HEK293 (cell line): Measurements from ENCODE around the gene RAB22A.

Experiments
- KLF16 ChIP-seq: fragments of 450-650 bp; formaldehyde crosslinking; IDR thresholded peaks from 2 replicates; pipeline ENCODE4 v1.5.1; 2017; ENCODE audit warnings: missing biosample characterization, missing genetic modification characterization
- ZBTB7A ChIP-seq: fragments of 450-650 bp; formaldehyde crosslinking; IDR thresholded peaks from 2 replicates; pipeline ENCODE4 v1.5.1; 2016; ENCODE audit warnings: low read depth, missing biosample characterization, missing genetic modification characterization
- ZFP69B ChIP-seq: fragments of 450-650 bp; formaldehyde crosslinking; IDR thresholded peaks from 2 replicates; pipeline ENCODE4 v1.5.1; 2016; ENCODE audit warnings: missing biosample characterization, missing genetic modification characterization
- ZNF121 ChIP-seq: fragments of 450-650 bp; formaldehyde crosslinking; IDR thresholded peaks from 2 replicates; pipeline ENCODE4 v1.5.1; 2016; ENCODE audit warnings: missing biosample characterization, missing genetic modification characterization
- ZNF274 ChIP-seq, 2 experiments: fragments of 200-500 bp in 1 of 2; fragments of 450-650 bp in 1 of 2; sonication (Bioruptor generic) in 1 of 2; formaldehyde crosslinking in 1 of 2; IDR thresholded peaks; 2 replicates each; pipeline versions ENCODE4 v1.5.1 to v1.6.1; 2014 to 2016; ENCODE audit warnings: borderline replicate concordance in 1 of 2, inconsistent platforms in 1 of 2, low read length in 1 of 2, missing biosample characterization in 1 of 2, missing genetic modification characterization in 1 of 2
- ZNF510 ChIP-seq: fragments of 450-650 bp; formaldehyde crosslinking; IDR thresholded peaks from 2 replicates; pipeline ENCODE4 v1.5.1; 2018; ENCODE audit warnings: mild to moderate bottlenecking, missing genetic modification characterization, missing biosample characterization; ENCODE audit not compliant: insufficient replicate concordance
- ZNF777 ChIP-seq: fragments of 450-650 bp; formaldehyde crosslinking; IDR thresholded peaks from 2 replicates; pipeline ENCODE4 v1.5.1; 2017; ENCODE audit warnings: missing biosample characterization, missing genetic modification characterization, borderline replicate concordance
- TF ChIP-seq, protein P1 (sequence below): fragments of 450-650 bp; formaldehyde crosslinking; IDR thresholded peaks from 2 replicates; pipeline ENCODE4 v1.5.1; 2016; ENCODE audit warnings: missing biosample characterization, missing genetic modification characterization
- TF ChIP-seq, protein P2 (sequence below): IDR thresholded peaks from 2 replicates; pipeline ENCODE4 v1.6.1; 2011; ENCODE audit warnings: mild to moderate bottlenecking, low read depth, low read length, borderline replicate concordance
- TF ChIP-seq, protein P3 (sequence below): fragments of 450-650 bp; formaldehyde crosslinking; optimal IDR thresholded peaks from 2 replicates; pipeline ENCODE3; 2016; ENCODE audit warnings: missing biosample characterization, mild to moderate bottlenecking, missing genetic modification characterization
- TF ChIP-seq, protein P4 (sequence below): fragments of 450-650 bp; formaldehyde crosslinking; IDR thresholded peaks from 2 replicates; pipeline ENCODE4 v1.5.1; 2016; ENCODE audit warnings: missing biosample characterization, missing genetic modification characterization
- TF ChIP-seq, protein P5 (sequence below): fragments of 450-650 bp; formaldehyde crosslinking; IDR thresholded peaks from 2 replicates; pipeline ENCODE4 v1.5.1; 2016; ENCODE audit warnings: missing biosample characterization, missing genetic modification characterization

DNA sequence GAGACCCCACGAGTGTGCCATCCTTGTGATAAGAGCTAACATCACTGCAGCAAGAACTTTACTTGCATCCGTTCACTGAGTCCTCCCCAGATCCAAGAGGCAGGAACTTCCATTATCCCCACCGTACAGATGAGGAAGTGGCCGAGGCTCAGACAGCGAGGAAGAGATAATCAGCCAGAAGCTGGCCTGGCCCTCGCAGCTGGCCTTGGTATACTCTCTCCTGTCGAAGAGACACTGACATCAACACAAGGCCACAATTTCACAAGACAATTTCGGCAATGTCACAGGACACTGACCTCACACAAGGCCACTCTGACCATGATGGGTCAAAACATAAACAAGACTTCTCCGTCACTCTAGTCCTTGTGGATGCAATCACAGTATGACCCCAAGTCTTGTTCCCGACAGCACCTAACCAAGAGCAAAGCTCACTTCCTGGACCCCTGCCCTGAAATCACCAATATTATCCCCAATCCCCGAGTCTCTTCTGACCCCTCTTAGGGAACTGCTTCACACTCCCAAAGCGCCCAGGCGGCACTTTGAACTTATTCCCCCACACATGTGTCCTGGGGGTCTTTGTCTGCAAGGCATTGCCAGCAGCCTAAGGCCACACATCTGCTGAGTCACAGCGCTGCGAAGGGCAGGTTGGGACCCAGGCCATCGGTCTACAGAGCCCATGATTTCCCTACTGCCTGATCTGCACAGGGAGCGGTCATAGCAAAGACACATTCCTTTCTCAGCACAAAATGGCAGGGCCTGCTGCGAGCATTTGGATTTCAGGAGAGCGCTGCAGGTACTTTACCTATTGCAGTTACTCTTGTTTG is 64.7 kb downstream of the RAB22A start:
- TF ChIP-seq ZNF121 (tag by site-specific recombination) = no peak
- no peak for TF ChIP-seq ZBTB7A (tag by site-specific recombination)
- TF ChIP-seq ZFP69B (tag by site-specific recombination) = no peak
- TF ChIP-seq, protein P1, sequence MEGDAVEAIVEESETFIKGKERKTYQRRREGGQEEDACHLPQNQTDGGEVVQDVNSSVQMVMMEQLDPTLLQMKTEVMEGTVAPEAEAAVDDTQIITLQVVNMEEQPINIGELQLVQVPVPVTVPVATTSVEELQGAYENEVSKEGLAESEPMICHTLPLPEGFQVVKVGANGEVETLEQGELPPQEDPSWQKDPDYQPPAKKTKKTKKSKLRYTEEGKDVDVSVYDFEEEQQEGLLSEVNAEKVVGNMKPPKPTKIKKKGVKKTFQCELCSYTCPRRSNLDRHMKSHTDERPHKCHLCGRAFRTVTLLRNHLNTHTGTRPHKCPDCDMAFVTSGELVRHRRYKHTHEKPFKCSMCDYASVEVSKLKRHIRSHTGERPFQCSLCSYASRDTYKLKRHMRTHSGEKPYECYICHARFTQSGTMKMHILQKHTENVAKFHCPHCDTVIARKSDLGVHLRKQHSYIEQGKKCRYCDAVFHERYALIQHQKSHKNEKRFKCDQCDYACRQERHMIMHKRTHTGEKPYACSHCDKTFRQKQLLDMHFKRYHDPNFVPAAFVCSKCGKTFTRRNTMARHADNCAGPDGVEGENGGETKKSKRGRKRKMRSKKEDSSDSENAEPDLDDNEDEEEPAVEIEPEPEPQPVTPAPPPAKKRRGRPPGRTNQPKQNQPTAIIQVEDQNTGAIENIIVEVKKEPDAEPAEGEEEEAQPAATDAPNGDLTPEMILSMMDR (tag by site-specific recombination) = no peak
- no peak for TF ChIP-seq KLF16
- no peak for TF ChIP-seq ZNF274 (IDR thresholded peaks at IDR 0.05; ENCODE audit: low read length)
- TF ChIP-seq ZNF274 (tag by site-specific recombination; IDR thresholded peaks at IDR 0.05; ENCODE audit: borderline replicate concordance) = no peak
- TF ChIP-seq ZNF777 = no peak
- TF ChIP-seq, protein P2, sequence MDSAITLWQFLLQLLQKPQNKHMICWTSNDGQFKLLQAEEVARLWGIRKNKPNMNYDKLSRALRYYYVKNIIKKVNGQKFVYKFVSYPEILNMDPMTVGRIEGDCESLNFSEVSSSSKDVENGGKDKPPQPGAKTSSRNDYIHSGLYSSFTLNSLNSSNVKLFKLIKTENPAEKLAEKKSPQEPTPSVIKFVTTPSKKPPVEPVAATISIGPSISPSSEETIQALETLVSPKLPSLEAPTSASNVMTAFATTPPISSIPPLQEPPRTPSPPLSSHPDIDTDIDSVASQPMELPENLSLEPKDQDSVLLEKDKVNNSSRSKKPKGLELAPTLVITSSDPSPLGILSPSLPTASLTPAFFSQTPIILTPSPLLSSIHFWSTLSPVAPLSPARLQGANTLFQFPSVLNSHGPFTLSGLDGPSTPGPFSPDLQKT = no peak
- TF ChIP-seq, protein P3, sequence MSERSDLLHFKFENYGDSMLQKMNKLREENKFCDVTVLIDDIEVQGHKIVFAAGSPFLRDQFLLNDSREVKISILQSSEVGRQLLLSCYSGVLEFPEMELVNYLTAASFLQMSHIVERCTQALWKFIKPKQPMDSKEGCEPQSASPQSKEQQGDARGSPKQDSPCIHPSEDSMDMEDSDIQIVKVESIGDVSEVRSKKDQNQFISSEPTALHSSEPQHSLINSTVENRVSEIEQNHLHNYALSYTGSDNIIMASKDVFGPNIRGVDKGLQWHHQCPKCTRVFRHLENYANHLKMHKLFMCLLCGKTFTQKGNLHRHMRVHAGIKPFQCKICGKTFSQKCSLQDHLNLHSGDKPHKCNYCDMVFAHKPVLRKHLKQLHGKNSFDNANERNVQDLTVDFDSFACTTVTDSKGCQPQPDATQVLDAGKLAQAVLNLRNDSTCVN = no peak
- TF ChIP-seq, protein P4, sequence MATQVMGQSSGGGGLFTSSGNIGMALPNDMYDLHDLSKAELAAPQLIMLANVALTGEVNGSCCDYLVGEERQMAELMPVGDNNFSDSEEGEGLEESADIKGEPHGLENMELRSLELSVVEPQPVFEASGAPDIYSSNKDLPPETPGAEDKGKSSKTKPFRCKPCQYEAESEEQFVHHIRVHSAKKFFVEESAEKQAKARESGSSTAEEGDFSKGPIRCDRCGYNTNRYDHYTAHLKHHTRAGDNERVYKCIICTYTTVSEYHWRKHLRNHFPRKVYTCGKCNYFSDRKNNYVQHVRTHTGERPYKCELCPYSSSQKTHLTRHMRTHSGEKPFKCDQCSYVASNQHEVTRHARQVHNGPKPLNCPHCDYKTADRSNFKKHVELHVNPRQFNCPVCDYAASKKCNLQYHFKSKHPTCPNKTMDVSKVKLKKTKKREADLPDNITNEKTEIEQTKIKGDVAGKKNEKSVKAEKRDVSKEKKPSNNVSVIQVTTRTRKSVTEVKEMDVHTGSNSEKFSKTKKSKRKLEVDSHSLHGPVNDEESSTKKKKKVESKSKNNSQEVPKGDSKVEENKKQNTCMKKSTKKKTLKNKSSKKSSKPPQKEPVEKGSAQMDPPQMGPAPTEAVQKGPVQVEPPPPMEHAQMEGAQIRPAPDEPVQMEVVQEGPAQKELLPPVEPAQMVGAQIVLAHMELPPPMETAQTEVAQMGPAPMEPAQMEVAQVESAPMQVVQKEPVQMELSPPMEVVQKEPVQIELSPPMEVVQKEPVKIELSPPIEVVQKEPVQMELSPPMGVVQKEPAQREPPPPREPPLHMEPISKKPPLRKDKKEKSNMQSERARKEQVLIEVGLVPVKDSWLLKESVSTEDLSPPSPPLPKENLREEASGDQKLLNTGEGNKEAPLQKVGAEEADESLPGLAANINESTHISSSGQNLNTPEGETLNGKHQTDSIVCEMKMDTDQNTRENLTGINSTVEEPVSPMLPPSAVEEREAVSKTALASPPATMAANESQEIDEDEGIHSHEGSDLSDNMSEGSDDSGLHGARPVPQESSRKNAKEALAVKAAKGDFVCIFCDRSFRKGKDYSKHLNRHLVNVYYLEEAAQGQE (tag by site-specific recombination) = no peak
- TF ChIP-seq, protein P5, sequence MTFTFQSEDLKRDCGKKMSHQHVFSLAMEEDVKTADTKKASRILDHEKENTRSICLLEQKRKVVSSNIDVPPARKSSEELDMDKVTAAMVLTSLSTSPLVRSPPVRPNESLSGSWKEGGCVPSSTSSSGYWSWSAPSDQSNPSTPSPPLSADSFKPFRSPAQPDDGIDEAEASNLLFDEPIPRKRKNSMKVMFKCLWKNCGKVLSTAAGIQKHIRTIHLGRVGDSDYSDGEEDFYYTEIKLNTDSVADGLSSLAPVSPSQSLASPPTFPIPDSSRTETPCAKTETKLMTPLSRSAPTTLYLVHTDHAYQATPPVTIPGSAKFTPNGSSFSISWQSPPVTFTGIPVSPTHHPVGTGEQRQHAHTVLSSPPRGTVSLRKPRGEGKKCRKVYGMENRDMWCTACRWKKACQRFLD (tag by site-specific recombination) = no peak
- no peak for TF ChIP-seq ZNF510 (tag by site-specific recombination)
